Osteocyte (in vitro differentiated cells): Measurements from ENCODE around the gene KCNAB2. TPM values are rescaled to one million over a fixed set of nuclear protein-coding genes. Genes with fewer than 3 reads are reported as not detected.

Source experiments
- DNase-seq: peaks from one replicate; pipeline ENCODE4 v3.0.0; 2021; ENCODE audit warnings: mixed read lengths; ENCODE audit not compliant: unreplicated experiment; ENCODE audit errors: extremely low spot score
- H3K27ac Mint-ChIP-seq: one replicate; pipeline ENCODE4 v1.8.0; 2021; ENCODE audit warnings: mild to moderate bottlenecking, mixed read lengths; ENCODE audit not compliant: unreplicated experiment
- H3K27me3 Mint-ChIP-seq: one replicate; pipeline ENCODE4 v1.8.0; 2021; ENCODE audit warnings: mixed read lengths; ENCODE audit not compliant: unreplicated experiment
- H3K36me3 Mint-ChIP-seq: one replicate; pipeline ENCODE4 v1.8.0; 2021; ENCODE audit warnings: mixed read lengths; ENCODE audit not compliant: unreplicated experiment
- H3K4me1 Mint-ChIP-seq: one replicate; pipeline ENCODE4 v1.8.0; 2021; ENCODE audit warnings: mixed read lengths; ENCODE audit not compliant: unreplicated experiment
- H3K4me3 Mint-ChIP-seq: one replicate; pipeline ENCODE4 v1.8.0; 2021; ENCODE audit warnings: mild to moderate bottlenecking, moderate library complexity, mixed read lengths; ENCODE audit not compliant: unreplicated experiment
- H3K9me3 Mint-ChIP-seq: one replicate; pipeline ENCODE4 v1.8.0; 2021; ENCODE audit warnings: mixed read lengths; ENCODE audit not compliant: unreplicated experiment
- CTCF ChIP-seq: fragments of 200-600 bp; sonication (generic); IDR thresholded peaks from 2 replicates; pipeline ENCODE4 v1.5.0; 2021; ENCODE audit warnings: antibody characterized with exemption, mild to moderate bottlenecking, moderate library complexity
- long read RNA-seq: library from polyadenylated mRNA; unstranded; transcript quantifications from one replicate; pipeline ENCODE4 v2.0.0, GENCODE V29; 2021
- total RNA-seq: library from RNA; stranded (reverse); gene quantifications from 2 replicates; pipeline ENCODE4 v1.2.1, GENCODE V29; 2021

The KCNAB2 gene
- 9.3 and 10.4 TPM in 2 replicates for total RNA-seq
- long read RNA-seq, partial matches to known transcripts = 0 of 1 reads
- long read RNA-seq, other reads (novel, unspliced or antisense) = 1 of 1 reads

- Mint-ChIP-seq H3K4me3 (no peak within 1 kb of the TSS), H3K9me3 (no peaks in the 10 kb centered on the region), H3K4me1 (no peaks in the 10 kb centered on the region), H3K27me3 (peaks cover 10% of the 10 kb centered on the region), H3K27ac (no peak within 1 kb of the TSS), H3K36me3 (no peaks in the 10 kb centered on the region)
- TF ChIP-seq CTCF = no peak
- DNase-seq = no peak
Measured at GRCh38 chr1:6045561-6045960, at the start of gene KCNAB2. TSS of gene KCNAB2 (plus strand) at chr1:6045888. CDS start at chr1:6051537, 5,649 bp downstream.

GRCh38 chr1:5996641-5997270 lies 48.9 kb upstream of the KCNAB2 start:
- no peaks in the 10 kb centered on the region for H3K27me3 Mint-ChIP-seq
- H3K4me3 Mint-ChIP-seq = no peak overlapping the region
- no peaks in the 10 kb centered on the region for H3K9me3 Mint-ChIP-seq
- H3K4me1 Mint-ChIP-seq = peaks cover 11% of the 10 kb centered on the region
- no peak for DNase-seq
- TF ChIP-seq CTCF = no peak
- H3K27ac Mint-ChIP-seq = no peak overlapping the region
- H3K36me3 Mint-ChIP-seq = no peaks in the 10 kb centered on the region

GRCh38 chr1:5997316-5997715 lies 48.4 kb upstream of the KCNAB2 start:
- Mint-ChIP-seq H3K36me3 (no peaks in the 10 kb centered on the region), H3K4me3 (no peak overlapping the region), H3K4me1 (peaks cover 11% of the 10 kb centered on the region), H3K27me3 (no peaks in the 10 kb centered on the region), H3K9me3 (no peaks in the 10 kb centered on the region), H3K27ac (no peak overlapping the region)
- no peak for DNase-seq
- TF ChIP-seq CTCF = no peak

GRCh38 chr1:5998051-5998905 lies 47.4 kb upstream of the KCNAB2 start:
- no peak for DNase-seq
- Mint-ChIP-seq H3K27me3 (no peaks in the 10 kb centered on the region), H3K4me3 (no peak overlapping the region), H3K4me1 (peaks cover 7% of the 10 kb centered on the region), H3K27ac (no peak overlapping the region), H3K36me3 (no peaks in the 10 kb centered on the region), H3K9me3 (no peaks in the 10 kb centered on the region)
- TF ChIP-seq CTCF = no peak

GRCh38 chr1:5998906-5999301 lies 46.8 kb upstream of the KCNAB2 start:
- H3K36me3 Mint-ChIP-seq = no peaks in the 10 kb centered on the region
- no peak overlapping the region for H3K4me3 Mint-ChIP-seq
- H3K27ac Mint-ChIP-seq = no peak overlapping the region
- DNase-seq = no peak
- H3K4me1 Mint-ChIP-seq = peaks cover 4% of the 10 kb centered on the region
- no peaks in the 10 kb centered on the region for H3K27me3 Mint-ChIP-seq
- no peaks in the 10 kb centered on the region for H3K9me3 Mint-ChIP-seq
- TF ChIP-seq CTCF = no peak
